ENCODE results near the gene LSM6.

LSM6 gene

DNA sequence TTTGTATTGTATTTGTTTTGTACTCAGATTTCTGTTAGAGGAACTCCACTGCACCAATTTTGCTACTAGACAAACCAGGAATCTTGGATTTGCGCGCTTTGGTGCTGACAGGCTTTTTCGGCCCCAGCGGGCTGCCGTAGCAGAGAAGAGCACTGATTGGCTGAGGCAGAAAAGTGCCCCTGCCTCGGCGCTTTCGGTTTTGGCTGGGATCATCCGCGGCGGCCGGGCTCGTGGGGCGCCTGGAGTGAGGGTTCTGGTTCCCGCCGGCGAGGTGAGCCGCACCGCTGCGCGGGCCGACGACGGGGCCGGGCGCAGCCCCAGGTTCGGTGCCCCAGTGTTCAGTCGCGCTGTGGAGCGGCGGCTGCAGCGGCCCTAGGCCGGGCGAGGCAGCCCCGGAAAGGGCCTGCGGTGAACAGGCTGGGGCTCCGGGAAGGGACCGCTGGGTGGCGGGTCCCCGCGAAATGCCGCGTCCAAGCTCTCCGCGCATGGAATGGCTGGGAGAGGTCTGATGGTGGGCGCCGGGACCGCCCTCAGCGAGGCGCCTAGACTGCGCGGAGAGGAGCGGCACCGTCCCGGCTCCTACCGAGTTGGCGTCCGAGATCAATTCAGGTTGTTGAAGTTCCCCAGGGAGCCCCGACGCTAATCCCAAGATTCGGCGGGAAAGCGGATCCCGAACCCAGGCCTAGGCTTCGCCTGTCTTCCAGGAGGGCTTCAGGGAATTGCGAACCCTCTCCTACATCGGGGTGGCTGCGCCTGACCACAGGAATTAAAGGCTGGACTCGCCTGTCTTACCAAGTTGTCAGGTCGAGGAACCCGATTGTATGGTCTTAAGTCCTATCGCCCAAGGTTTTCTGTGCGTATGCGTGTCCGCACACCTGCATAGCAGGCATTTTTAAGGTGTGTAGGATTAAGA is at the start of gene LSM6:
TSS of gene LSM6 (plus strand) at position 178 of the 913 bp plus-strand sequence. CDS start 7,204 bp downstream, outside the sequence.
- peak; percentile 87 for DNase-seq

DNA sequence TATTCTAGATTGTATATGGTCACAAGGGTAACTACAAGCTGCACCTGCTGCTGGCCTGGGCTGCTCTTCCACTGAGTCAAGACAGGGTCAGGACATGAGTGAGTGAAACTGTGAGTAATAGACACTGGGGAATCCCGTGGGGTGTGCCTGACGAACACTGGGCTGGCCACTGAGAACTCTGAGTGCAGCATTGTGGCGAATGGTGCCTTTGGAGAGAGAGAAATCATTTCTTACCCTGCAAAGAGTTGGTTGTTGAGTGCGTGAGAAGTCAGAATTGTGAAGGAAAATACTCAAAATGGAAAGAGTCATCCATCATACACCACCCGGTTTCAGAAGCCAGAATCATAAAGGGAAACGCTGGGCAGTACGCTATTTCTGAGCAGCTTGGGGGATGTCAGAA is 43.1 kb upstream of the LSM6 start:
- no peak for DNase-seq

DNA sequence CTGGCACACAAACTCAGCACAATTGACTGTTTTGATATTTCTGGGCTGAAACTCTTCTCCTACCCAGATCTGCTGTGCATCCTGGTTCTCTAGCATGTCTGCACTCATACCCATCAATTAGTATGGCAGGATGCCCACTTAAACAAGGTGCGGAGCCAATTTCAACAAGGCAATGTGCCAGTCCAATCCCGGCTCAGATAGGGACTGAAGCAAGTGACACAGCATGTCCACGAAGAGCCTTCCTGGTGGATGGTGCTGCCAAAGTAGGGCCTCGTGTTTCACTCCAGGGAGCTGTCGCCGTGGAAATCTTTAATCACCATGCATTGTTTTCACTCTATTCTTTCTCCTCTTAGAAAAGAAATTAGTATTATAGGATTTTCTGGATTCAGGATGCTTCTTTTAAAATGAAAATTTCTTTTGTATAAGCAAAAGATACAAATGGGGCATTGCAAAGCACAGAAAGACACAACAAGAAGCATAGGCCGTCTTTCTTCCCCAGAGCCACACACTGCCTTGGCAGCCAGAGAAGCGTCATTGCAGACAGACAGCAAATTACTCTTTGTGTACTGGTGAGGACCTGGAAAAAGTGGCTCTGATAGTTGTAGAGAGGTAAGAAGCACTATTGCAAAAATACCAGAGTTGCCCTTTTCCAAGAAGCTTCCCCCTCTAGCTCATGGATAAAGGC is 40.6 kb upstream of the LSM6 start:
- no peak for DNase-seq

DNA sequence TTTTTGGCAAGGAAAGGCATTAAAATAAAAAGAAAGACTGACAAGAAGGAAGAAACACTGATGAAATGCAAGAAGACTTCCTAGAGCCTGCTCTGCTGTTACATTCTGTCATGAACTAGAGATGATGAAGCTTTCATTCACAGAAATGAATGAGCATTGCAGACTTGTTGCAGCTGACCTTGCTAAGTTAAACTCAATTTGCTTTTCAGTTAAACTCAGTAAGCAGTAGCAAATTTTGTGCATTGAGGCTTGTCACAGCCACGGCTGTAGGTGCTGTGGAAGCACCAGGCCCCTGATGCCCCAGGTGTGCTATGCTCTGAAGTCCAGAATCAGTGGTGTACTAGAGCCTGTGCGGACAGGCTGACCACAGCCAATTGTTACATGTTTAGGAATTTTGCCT is 39.6 kb upstream of the LSM6 start:
- no peak for DNase-seq

DNA sequence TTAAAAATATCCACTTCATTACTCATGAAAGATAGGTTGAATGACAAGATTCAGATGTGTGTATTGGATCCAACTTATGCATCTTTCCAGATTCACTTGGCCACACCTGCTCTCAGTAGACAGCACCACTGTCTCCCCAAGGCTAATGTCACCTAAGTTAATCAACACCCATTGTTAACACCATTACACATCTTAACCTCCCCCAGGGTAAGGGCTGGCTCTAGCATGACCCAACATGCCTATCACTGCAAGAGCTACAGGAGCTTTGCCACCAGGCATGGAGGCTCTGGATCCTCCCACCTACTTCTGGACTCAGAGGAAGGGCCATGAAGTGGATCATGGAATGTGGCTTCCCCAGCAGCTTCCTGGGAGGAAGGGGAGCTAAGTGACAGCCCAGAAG is 32.8 kb upstream of the LSM6 start:
- no peak for DNase-seq

DNA sequence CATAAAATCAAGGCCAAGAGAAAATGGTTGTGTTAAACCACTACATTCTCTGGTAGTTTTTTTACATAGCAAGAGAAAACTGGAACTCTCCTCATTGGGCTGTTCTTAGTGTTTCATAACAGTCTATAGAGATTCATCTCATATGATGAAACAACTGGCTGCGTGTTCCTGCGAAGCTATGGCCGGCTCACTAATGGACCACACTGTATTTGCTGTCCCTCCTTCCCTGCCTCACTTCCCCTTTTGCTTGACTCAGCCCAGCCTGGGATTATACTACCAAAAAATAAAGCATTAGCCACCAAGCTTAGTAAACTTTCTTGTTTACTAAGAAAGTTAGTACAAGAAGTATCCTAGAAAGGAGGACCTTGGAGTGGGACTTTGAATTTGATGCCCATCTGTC is 31.6 kb upstream of the LSM6 start:
- no peak for DNase-seq

DNA sequence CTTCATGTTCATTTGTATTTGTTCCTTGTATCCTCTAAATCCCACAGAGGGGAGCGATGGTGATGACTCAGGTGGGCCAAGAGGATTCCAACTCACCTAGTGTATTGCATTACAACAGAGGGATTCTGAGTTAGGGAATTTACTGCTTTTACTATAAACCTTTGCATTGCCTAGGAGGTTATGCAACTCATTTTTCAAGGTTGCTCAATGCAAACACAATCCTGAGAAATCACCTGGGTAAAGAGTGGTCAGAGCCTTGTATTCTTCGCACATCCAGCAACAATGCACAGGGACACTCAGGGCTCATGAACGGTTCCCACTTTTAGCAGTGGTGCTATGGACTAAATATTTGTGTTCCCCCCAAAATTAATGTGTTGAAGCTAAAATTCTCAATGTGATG is 28.6 kb upstream of the LSM6 start:
- no peak for DNase-seq

DNA sequence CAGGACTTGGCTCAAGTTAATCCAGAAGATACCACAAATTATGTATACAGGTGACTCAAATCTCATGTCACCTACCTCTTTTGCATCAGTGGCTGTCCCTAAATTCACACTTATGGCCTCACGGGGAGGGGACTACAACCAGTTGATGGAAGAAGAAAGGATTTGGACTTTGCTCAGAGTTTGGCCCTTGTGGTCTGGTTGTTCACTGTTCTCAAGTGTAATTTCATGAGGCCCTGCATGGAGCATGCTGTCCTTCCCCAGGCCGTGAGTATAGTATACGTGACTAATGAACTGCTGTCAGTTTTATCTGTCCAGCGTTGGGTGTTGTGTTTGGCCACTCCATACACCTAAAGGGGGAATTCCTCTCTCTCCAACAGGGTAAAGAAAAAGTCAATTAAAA is 27.5 kb upstream of the LSM6 start:
- DNase-seq = no peak

DNA sequence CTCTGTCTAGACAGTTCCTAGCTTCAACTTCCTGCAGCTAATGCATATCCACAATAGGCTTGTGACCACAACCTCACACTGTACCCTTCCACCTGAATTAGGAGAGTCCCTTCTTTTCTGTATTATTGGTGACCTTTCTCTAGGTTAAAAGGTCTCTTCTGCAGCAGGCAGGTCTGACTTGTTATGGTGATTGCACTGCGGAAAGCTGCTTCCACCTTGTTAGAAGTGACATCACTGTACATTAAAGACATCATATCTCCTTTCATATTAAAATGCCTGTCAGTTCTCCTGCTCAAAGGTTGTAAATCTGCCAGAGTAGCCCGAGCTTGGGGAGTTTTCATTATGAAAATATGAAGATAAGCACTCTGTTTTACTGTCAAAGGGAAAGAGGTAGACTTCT is 21.5 kb upstream of the LSM6 start:
- no peak for DNase-seq

DNA sequence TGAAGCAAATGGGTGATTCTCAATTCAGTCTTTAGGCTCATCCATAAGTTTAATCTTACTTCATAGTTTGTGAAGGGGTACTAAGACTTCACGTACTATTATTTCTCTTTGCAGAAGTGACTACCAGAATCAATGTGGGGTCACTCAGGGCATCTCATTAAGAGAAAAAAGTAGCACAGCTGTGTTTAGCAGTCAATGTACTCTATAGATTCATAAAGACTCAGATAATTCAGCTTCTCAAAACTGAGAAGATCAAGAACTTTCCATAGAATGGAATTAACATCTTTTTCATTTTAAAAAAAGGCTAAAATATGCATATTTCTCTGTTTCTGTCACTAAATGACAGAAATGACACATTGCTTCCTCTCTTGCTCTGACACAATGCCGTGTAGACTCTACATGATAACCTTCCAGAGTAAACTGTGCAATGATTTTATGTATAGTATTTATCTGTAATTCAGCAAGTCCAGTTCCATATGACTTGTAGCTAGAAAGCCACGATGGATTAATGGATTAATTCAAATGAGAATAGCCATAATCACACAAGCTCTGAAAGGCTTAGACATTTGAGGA is 20.3 kb upstream of the LSM6 start:
- DNase-seq = no peak

DNA sequence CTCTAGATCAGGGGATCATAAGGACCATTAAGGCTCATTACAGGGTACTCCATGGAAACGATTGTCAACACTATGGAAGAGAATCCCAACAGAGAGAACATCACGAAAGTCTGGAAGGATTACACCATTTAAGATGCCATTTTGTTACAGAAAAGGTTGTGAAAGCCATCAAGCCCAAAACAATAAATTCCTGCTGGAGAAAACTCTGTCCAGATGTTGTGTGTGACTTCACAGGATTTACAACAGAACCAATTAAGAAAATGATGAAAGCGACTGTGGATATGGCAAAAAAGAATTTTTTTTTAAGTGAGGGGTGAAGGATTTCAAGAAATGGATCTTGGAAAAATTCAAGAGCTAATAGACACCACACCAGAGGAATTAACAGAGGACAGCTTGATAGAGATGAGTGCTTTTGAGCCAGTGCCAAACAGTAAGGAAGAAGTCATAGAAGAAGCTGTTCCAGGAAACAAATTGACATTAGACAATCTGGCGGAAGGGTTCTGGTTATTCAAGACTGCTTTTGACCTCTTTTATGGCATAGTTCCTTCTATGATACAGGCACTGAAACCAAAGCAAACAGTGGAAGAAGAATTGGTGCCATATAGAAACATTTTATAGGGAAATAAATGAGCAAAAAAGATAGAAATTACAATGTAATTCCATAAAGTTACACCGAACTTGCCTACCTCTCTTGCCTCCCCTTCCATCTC is 17.3 kb upstream of the LSM6 start:
- DNase-seq = no peak

DNA sequence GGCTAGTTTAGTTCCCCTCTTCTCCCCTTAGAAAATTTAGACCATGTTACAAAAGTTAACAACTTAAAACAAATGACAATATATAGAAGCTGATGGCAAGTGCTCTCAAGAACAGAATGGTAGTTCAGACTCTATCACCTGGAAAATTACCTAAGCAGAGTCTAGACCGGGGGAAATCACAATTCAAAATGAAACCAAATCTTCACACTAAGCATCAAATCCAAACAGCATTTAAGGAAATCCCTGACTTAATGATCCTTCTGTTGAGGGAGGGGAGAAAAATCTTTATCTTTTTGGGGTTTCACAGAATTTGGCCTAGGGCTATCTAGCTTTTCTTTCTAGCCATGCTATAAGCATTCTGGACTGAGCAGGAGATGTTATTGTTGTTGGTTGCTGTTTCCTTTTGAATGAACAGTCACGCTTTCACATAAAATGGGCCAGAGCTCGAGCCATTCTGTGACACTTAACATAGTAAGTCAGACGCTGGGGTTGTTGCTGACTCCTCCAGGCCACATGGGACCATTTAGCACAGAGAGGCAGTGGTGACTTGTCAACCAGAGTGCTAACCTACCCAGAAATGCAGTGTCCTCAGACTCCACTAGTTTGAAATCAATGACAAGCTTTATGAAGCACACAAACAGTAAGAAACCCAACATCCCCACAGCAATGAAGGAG is 16.0 kb upstream of the LSM6 start:
- DNase-seq = no peak

DNA sequence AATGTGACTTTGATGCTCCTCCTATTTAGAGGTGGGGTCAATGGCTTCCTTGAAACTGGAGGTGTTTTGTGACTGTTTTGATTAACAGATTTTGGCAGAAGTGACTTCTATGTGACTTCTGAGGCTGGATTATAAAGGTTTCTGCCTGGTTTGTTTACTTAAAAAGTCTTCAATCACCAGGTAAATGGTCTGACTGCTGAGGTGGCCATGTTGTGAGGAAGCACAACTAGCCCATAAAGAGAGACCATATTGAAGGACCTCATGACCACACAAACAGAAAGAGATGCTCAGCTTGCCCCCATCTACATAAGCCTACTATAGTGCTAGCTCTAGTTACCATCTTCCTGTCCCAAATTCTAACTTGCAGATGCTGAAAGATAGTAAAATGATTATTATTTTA is 14.3 kb upstream of the LSM6 start:
- DNase-seq = no peak

DNA sequence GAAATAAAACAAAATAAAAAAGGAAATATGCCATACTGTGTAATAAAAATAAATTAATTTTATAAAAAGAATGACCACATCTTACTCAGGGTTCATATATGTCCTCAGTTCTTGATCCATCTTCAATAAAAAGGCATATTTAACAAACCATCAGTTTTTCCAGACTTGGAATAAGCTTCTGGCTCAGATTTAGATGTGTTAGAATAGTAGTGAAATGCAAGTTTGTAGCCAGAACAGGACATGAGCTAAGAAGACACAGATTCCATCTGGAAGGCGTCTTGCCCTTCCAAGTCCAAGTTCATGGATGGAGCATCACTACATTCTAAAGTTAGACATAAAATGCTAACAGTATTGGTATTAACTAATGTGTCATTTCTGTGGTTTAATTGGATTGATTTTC is 10.3 kb upstream of the LSM6 start:
- DNase-seq = no peak

DNA sequence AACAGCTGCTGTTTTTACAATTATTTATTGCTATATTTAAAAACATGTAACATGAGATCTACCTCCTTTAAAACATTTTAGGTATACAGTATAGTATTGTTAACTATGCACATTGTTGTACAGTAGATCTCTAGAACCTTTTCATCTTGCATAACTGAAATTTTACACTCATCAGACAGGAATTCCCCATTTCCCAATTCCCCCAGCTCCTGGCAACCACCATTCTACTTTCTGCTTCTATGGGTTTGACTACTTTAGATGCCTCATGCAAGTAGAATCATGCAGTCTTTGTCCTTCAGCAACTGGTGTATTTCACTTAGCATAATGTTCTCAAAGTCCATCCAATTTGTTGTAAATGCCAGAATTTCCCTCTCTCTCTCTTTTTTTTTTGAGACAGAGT is 9.7 kb upstream of the LSM6 start:
- no peak for DNase-seq

DNA sequence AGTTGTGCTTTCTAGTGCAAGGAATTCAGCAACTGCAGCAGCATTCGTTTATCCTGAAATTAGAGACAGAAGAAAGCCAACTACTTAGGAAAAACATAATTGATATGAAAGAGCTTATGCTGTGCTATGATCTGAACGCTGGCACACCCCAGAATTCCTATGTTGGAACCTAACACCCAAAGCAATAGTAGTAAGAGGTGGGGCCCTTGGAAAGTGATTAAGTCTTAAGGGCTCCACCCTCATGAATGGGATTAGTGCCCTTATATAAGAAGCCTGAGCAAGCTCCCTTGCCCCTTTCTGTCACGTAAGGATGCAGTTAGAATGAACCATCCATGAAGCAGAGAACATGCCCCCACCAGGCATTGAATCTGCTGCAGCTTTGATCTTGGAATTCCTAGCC is 5.4 kb upstream of the LSM6 start:
- no peak for DNase-seq

DNA sequence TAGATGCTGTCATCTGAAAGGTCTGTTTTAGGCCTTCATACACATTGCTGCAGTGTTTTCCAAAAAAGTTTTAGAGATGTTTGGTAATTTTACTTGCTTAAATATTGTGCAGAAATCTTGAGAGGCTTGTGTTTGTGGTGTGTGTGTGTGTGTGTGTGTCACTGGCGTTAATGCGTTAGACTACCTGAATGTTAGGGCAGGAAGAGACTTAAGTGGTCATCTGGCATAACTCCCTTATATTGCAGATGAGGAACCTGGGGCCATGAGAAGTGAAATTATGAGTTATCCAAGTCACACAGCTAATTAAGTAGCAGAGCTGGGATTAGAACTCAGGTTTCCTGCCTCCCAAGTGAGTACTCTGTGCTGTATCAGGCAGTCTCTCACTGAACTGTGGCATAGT is 1.4 kb downstream of the LSM6 start:
- DNase-seq = no peak

DNA sequence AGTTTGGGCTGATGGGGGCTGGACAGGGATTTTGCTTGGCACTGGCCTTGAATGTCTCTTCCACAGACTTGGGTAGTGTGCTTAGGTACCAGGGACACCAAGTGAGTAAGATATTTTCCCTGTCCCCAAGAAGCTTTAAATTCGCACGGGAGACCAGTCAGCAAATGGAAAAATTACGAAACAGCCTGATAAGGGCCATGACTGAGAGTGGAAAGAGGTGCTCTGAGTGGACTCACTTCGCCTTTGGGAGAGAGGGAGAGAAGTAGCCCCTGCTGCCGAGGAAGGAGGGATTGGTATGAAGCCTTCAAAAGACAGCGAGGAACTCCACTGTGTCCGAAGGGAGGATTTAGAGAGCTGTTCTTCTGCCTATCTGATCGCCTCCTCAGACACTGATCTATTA is 2.6 kb downstream of the LSM6 start:
- DNase-seq = no peak

DNA sequence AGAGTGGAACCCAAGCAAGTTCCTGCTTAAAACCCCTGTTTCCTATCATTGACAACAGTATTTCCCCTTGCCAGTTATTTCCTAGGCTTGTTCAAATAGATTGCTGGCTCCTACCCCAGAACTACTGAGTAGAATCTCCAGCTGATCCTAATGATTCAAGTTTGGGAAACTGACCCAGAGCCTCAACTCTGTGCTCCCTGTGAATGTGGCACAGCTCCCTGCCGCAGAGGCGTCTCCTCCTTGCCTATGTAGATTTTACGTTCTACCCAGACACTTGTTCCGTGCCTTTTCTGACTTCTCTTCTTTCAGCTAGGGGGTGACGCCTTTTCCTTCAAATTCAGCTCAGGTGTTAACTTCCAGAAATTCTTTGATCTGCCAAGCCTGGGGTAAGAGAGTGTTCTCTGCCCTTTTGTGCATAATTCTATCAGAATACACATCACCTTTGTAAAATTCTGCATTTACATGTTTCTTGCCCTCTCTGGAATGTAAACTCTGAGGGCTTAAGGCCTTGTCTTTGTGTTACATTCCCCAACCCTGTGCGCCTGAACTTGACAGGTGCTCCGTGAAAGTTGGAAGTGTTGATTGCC is 4.4 kb downstream of the LSM6 start:
- DNase-seq = no peak

DNA sequence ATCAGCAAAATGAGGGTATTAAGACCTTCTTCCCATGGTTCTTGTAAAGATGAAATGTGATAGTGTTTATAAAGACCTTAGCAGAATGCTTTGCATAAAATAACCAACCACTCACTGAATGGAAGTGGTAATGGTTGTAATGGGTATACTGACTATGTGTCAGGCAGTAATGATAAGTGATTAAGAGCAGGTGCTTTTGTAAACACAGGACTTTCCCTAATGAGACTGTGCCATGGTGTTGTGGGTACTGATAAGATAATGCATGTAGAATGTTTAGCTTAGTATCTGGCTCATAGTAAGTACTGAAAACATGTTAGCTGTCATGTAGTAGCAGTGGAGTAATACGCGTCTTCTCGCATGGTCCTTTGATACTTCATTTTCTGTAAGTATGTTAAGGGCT is 6.9 kb downstream of the LSM6 start:
- peak; percentile 57 for DNase-seq

DNA sequence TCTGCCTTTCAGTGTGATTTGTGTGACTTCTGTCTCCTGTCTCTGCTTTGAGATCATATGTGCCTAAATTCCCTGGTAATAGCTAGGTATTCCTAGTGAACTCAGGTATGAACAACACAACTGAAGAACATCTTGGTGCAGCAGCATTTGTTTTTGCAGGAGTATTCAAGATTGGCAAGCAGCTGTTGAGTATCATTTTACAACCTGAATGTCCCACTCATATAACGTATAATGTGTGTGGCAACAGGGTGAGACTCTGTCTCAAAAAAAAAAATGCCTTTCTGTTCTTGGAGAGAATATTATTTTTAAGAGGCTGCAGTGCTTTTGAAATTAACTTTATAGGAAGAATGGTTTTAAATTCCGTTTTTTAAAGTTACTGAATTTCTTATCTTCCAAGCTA is 7.7 kb downstream of the LSM6 start:
- DNase-seq = no peak

DNA sequence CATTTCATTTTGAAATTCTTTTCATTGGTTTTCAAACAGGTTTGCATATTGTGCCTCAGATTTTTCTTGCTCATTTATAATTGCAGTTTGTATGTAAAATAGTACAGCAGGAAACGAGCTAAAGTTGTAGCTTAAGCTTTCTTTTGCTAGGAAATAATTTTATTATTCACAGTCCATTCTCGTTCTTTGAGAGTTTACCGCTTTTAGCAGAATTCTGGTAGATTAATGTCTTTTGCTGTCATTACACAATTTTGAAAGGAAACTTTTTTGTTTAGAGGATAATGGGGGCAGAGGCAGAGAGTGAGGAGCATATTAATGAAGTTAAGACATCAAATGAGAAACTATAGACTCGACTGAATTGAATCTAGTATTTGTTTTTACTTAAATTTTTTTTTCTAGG is 10.5 kb downstream of the LSM6 start:
- no peak for DNase-seq

DNA sequence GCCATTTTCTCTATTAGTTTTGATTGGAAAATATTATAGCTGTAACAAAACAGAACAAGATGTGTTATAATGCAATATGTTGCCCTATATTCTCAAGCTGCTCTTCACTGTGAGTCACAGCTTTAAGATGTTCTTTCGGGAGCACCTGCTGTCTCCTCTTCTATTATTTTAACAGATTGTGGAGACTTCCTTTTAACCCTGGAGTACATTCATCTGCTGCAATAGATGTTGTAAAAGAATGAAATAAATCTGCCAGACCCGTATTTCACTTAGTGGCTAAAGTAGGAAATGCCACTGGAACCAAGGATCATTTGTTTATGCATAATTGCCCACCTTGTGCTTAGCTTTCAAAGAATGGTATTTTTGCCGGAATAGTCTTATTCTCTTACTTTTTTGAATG is 11.1 kb downstream of the LSM6 start:
- DNase-seq = no peak
